SK-N-SH (cell line): ENCODE data around the gene HEMGN. TPM values are rescaled to one million over a fixed set of nuclear protein-coding genes. Genes with fewer than 3 reads are reported as not detected.

Experiments
- CTCF ChIA-PET: fragments of 300-600, 350-600 bp; formaldehyde crosslinking; extraction: SDS; loops from one replicate; lab custom pipeline; 2021; lab: Yijun Ruan, JAX
- POLR2A ChIA-PET: fragments of 350-600 bp; sonication (Branson Sonifier 250); formaldehyde crosslinking; extraction: SDS; loops from one replicate; lab custom pipeline; 2020; ENCODE audit warnings: antibody characterized with exemption, inconsistent platforms; lab: Yijun Ruan, JAX
- DNase-seq: peaks from one replicate; pipeline ENCODE4 v3.0.0; 2012
- H2AFZ ChIP-seq: fragments of 200-600 bp; sonication (generic); 2 replicates; pipeline ENCODE4 v1.8.1; 2016; ENCODE audit warnings: antibody characterized with exemption, mild to moderate bottlenecking, low read depth
- H3F3A ChIP-seq: fragments of 200-600 bp; sonication (generic); replicated peaks from 2 replicates; pipeline ENCODE3; 2016; ENCODE audit warnings: antibody characterized with exemption, mild to moderate bottlenecking; ENCODE audit not compliant: insufficient read depth
- H3K27ac ChIP-seq, 2 experiments: fragments of 200-500 bp in 1 of 2; fragments of 200-600 bp in 1 of 2; sonication (Bioruptor generic) in 1 of 2; sonication (generic), shearing (Covaris generic) in 1 of 2; 2 replicates each; pipeline versions ENCODE4 v1.5.1 to v1.6.1; 2014 to 2016; ENCODE audit warnings: low read depth in 2 of 2, inconsistent platforms in 1 of 2, low read length in 1 of 2, mild to moderate bottlenecking in 1 of 2, mixed read lengths in 1 of 2
- H3K27me3 ChIP-seq: fragments of 200-600 bp; sonication (generic), shearing (Covaris generic); 2 replicates; pipeline ENCODE4 v1.6.1; 2016; ENCODE audit warnings: mixed run types; ENCODE audit not compliant: insufficient read depth
- H3K36me3 ChIP-seq, 2 experiments: fragments of 200-500 bp in 1 of 2; fragments of 200-600 bp in 1 of 2; sonication (Bioruptor generic) in 1 of 2; sonication (generic) in 1 of 2; replicated peaks in 1 of 2; 2 replicates each; pipeline versions ENCODE3 to v1.5.1; 2014 to 2016; ENCODE audit warnings: low read length in 1 of 2, mild to moderate bottlenecking in 1 of 2; ENCODE audit not compliant: insufficient read depth in 2 of 2, control insufficient read depth in 1 of 2
- H3K4me1 ChIP-seq, 2 experiments: fragments of 200-500 bp in 1 of 2; fragments of 200-600 bp in 1 of 2; sonication (Bioruptor generic) in 1 of 2; sonication (generic), shearing (Covaris generic) in 1 of 2; 2 replicates each; pipeline versions ENCODE4 v1.5.1 to v1.6.1; 2014 to 2016; ENCODE audit warnings: low read depth in 1 of 2, low read length in 1 of 2, mixed run types in 1 of 2; ENCODE audit not compliant: insufficient read depth in 2 of 2, control insufficient read depth in 1 of 2
- H3K4me2 ChIP-seq: fragments of 200-600 bp; sonication (generic), shearing (Covaris generic); 2 replicates; pipeline ENCODE4 v1.6.1; 2017; ENCODE audit warnings: mixed run types
- H3K4me3 ChIP-seq, 2 experiments: fragments of 200-500 bp in 1 of 2; fragments of 200-600 bp in 1 of 2; sonication (Bioruptor generic) in 1 of 2; sonication (generic), shearing (Covaris generic) in 1 of 2; 2 replicates each; pipeline versions ENCODE4 v1.5.1 to v1.8.1; 2014 to 2016; ENCODE audit warnings: low read depth in 2 of 2, inconsistent platforms in 1 of 2, low read length in 1 of 2, mild to moderate bottlenecking in 1 of 2, mixed read lengths in 1 of 2, moderate library complexity in 1 of 2
- H3K79me2 ChIP-seq: fragments of 200-600 bp; sonication (generic); 2 replicates; pipeline ENCODE4 v1.8.1; 2017; ENCODE audit warnings: mild to moderate bottlenecking; ENCODE audit not compliant: insufficient read depth
- H3K9ac ChIP-seq: fragments of 200-600 bp; sonication (generic); 2 replicates; pipeline ENCODE4 v1.6.1; 2017; ENCODE audit warnings: mixed run types
- H3K9me2 ChIP-seq: fragments of 200-600 bp; sonication (generic); 2 replicates; pipeline ENCODE4 v1.6.1; 2017; ENCODE audit warnings: mixed run types
- H3K9me3 ChIP-seq: fragments of 200-600 bp; sonication (generic); 2 replicates; pipeline ENCODE4 v1.6.1; 2017; ENCODE audit warnings: mixed run types, mild to moderate bottlenecking, moderate library complexity
- H4K20me1 ChIP-seq: fragments of 200-600 bp; sonication (generic); 2 replicates; pipeline ENCODE4 v1.6.1; 2017; ENCODE audit warnings: mild to moderate bottlenecking, mixed run types; ENCODE audit not compliant: insufficient read depth
- ELF1 ChIP-seq: IDR thresholded peaks from 2 replicates; pipeline ENCODE4 v1.4.0; 2012
- EZH2phosphoT487 ChIP-seq: fragments of 200-600 bp; sonication (generic); IDR thresholded peaks from 2 replicates; pipeline ENCODE4 v1.6.1; 2017; ENCODE audit warnings: low read depth, mixed run types, mild to moderate bottlenecking, antibody characterized with exemption, moderate library complexity, borderline replicate concordance
- FOSL2 ChIP-seq: IDR thresholded peaks from 2 replicates; pipeline ENCODE4 v1.4.0; 2012; ENCODE audit warnings: low read depth, mild to moderate bottlenecking, moderate library complexity, borderline replicate concordance
- FOXJ3 ChIP-seq: sonication (generic); formaldehyde crosslinking; IDR thresholded peaks from 2 replicates; pipeline ENCODE4 v1.5.1; 2020; ENCODE audit warnings: mild to moderate bottlenecking, missing genetic modification reagents
- TAF1 ChIP-seq: IDR thresholded peaks from 2 replicates; pipeline ENCODE4 v1.6.1; 2012; ENCODE audit warnings: low read depth, mild to moderate bottlenecking, low read length, moderate library complexity, borderline replicate concordance
- TEAD4 ChIP-seq: IDR thresholded peaks from 2 replicates; pipeline ENCODE4 v1.4.0; 2012; ENCODE audit warnings: mild to moderate bottlenecking, borderline replicate concordance; ENCODE audit not compliant: insufficient read depth
- USF2 ChIP-seq: fragments of 150-350 bp; IDR thresholded peaks from 2 replicates; pipeline ENCODE4 v1.6.1; 2017; ENCODE audit warnings: antibody characterized with exemption, low read length, low read depth, borderline replicate concordance
- YY1 ChIP-seq: IDR thresholded peaks from 2 replicates; pipeline ENCODE4 v1.4.0; 2012; ENCODE audit warnings: low read depth, mild to moderate bottlenecking
- WGBS: methylation state at CpG from one replicate; pipeline ENCODE4 v1.1.6; 2017; ENCODE audit warnings: low lambda C conversion rate; 5-methylcytosine and 5-hydroxymethylcytosine counted together
- polyA plus RNA-seq, 3 experiments: library from polyadenylated mRNA; depleted of rRNA; stranded (reverse); fragments of >200 nt; gene quantifications; 2 replicates each; pipeline ENCODE4 v1.2.3, GENCODE V29; 2012
- TF ChIP-seq, protein P1 (sequence below): IDR thresholded peaks from 2 replicates; pipeline ENCODE4 v1.4.0; 2012; ENCODE audit warnings: low read depth
- TF ChIP-seq, protein P2 (sequence below): IDR thresholded peaks from 2 replicates; pipeline ENCODE4 v1.4.0; 2012; ENCODE audit warnings: low read depth, borderline replicate concordance

Gene HEMGN
- polyA plus RNA-seq, 1 of the 3 experiments (the other 2 are of a cell fraction), result not detected

DNA sequence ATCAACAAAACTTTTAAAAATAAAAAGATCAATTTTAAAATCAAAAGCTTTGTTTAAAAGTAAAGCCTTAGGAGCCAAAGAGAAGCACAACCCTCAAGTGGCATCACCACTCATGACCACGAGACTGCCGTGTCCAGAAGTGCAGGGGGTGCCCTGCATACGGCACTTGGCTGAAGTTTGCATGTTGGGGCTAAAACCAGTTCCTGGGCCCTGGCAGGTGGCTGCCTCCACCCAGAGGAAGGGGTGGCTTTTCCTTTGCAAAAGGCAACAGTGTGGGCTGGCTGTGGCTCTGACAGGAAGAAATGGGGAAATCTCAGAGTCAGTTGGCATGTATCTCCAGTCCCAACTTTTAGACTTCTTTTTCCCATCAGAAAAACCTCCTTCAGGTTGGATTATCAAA is 30.9 kb downstream of the HEMGN start:
- Histone ChIP-seq H3K36me3 (peaks cover 0 to 42% of the 10 kb centered on the region in 2 experiments), H4K20me1 (no peaks in the 10 kb centered on the region), H3K27me3 (no peaks in the 10 kb centered on the region), H3K4me2 (no peak overlapping the region), H3K27ac (no peak overlapping the region), H3K9me2 (no peaks in the 10 kb centered on the region), H3K4me1 (no peaks in the 10 kb centered on the region), H2AFZ (no peak overlapping the region), H3K9me3 (no peaks in the 10 kb centered on the region), H3K9ac (no peak overlapping the region), H3K79me2 (no peaks in the 10 kb centered on the region), H3K4me3 (no peak overlapping the region), H3F3A (no peaks in the 10 kb centered on the region)
- TF ChIP-seq, protein P1, sequence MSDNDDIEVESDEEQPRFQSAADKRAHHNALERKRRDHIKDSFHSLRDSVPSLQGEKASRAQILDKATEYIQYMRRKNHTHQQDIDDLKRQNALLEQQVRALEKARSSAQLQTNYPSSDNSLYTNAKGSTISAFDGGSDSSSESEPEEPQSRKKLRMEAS, result no peak
- TF ChIP-seq EZH2phosphoT487 (no peak), FOXJ3 (CRISPR knock-in tag) (no peak), TEAD4 (no peak), FOSL2 (no peak)
- TF ChIP-seq, protein P2, sequence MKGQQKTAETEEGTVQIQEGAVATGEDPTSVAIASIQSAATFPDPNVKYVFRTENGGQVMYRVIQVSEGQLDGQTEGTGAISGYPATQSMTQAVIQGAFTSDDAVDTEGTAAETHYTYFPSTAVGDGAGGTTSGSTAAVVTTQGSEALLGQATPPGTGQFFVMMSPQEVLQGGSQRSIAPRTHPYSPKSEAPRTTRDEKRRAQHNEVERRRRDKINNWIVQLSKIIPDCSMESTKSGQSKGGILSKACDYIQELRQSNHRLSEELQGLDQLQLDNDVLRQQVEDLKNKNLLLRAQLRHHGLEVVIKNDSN, result no peak
- DNase-seq, result no peak
- POLR2A ChIA-PET, result no interaction called here
- 89% methylated on average over 3 of the region's 3 CpGs for WGBS
- CTCF ChIA-PET, result interaction anchor here (1.2 kb wide), 2 partner anchors 12 to 16 kb away, joined by 3 to 4 read pairs; no protein-coding TSS in a partner anchor

DNA sequence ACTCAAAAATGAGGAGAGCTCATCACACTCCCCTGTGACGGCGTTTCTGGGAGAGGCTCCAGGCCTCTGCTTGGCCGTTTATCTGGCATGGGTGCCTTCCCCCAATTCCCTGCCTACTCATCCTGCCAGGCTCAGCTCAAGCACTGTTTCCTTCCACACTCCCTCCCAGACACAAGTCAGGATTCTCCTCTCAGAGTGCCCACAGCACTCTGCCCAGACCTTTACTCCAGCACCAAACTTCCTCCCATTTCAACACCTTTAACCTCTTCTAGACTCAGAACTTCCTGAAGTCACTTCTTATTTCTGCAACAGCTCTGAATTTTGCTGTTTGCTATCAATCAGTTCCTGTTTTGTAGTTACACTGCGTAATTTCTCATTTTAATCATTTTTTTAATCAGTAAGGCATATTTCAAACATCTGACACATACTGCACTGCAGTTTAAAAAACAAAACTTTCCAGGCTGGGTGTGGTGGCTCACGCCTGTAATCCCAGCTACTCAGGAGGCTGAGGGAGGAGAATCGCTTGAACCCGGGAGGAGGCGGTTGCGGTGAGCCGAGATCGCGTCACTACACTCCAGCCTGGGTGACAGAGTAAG is 31.6 kb downstream of the HEMGN start:
- Histone ChIP-seq H3K4me3 (no peak overlapping the region), H3K27me3 (no peaks in the 10 kb centered on the region), H3F3A (no peaks in the 10 kb centered on the region), H4K20me1 (no peaks in the 10 kb centered on the region), H2AFZ (no peak overlapping the region), H3K4me1 (no peaks in the 10 kb centered on the region), H3K79me2 (no peaks in the 10 kb centered on the region), H3K9me2 (no peaks in the 10 kb centered on the region), H3K27ac (no peak overlapping the region), H3K9ac (no peak overlapping the region), H3K9me3 (no peaks in the 10 kb centered on the region), H3K36me3 (peaks cover 0 to 35% of the 10 kb centered on the region in 2 experiments), H3K4me2 (no peak overlapping the region)
- CTCF ChIA-PET, result interaction anchor here (0.8 to 1.2 kb wide), 3 partner anchors 11 to 17 kb away, joined by 3 to 4 read pairs (median 3); partner anchors contain the start of gene TRMO
- DNase-seq, result no peak
- no peak for TF ChIP-seq TAF1
- no peak for TF ChIP-seq EZH2phosphoT487
- no peak for TF ChIP-seq ELF1
- TF ChIP-seq YY1, result no peak
- no peak for TF ChIP-seq USF2
- POLR2A ChIA-PET, result no interaction called here
- WGBS, result 91% methylated on average over 12 of the region's 12 CpGs
